ENCODE measurements around the gene XRCC5.

Gene XRCC5

GRCh38 chr2:216132585-216132984 is 23.4 kb downstream of the XRCC5 start:
- H3K4me1 ChIP-seq (ENCODE audit: control insufficient read depth, insufficient read depth, low read length): no peaks in the 10 kb centered on the region
- TF ChIP-seq ZNF114 (tag by site-specific recombination; IDR thresholded peaks at IDR 0.05) (no peak), ZNF707 (tag by site-specific recombination; IDR thresholded peaks at IDR 0.05) (no peak), ZNF624 (tag by site-specific recombination; IDR thresholded peaks at IDR 0.05) (no peak), ZNF521 (tag by site-specific recombination; IDR thresholded peaks at IDR 0.05) (no peak), SCRT1 (tag by site-specific recombination; IDR thresholded peaks at IDR 0.05; ENCODE audit: borderline replicate concordance) (no peak), BCL11B (tag by site-specific recombination; IDR thresholded peaks at IDR 0.05; ENCODE audit: low read depth) (no peak), ZNF600 (tag by site-specific recombination; IDR thresholded peaks at IDR 0.05) (no peak), ZNF366 (tag by site-specific recombination; conservative IDR thresholded peaks at IDR 0.05) (no peak), ZNF211 (tag by site-specific recombination; IDR thresholded peaks at IDR 0.05; ENCODE audit: low read depth) (no peak), ZNF157 (tag by site-specific recombination; IDR thresholded peaks at IDR 0.05) (no peak)
- H3K36me3 ChIP-seq (ENCODE audit: control insufficient read depth in 2 of 2, insufficient read depth in 1 of 2, low read length in 2 of 2): peaks cover 87 to 98% of the 10 kb centered on the region in 2 experiments
- no peak overlapping the region for H3K27ac ChIP-seq (ENCODE audit: extremely low read depth, low read depth, low read length)
- ChIA-PET CTCF (no interaction called here), POLR2A (no interaction called here)
- no peaks in the 10 kb centered on the region for H3K9me3 ChIP-seq (ENCODE audit: control insufficient read depth, insufficient read depth, low read depth, low read length)
- H3K4me3 ChIP-seq (ENCODE audit: low read depth, low read length): no peak overlapping the region

- POLR2A ChIA-PET: no interaction called here
- CTCF ChIA-PET: interaction anchor here (0.6 to 1.2 kb wide), 4 partner anchors 9 to 117 kb away, joined by 3 to 5 read pairs (median 3); no protein-coding TSS in a partner anchor
- no peak overlapping the region for H3K27ac ChIP-seq (ENCODE audit: extremely low read depth, low read depth, low read length)
- peaks cover 85 to 98% of the 10 kb centered on the region in 2 experiments for H3K36me3 ChIP-seq (ENCODE audit: control insufficient read depth in 2 of 2, insufficient read depth in 1 of 2, low read length in 2 of 2)
- H3K4me1 ChIP-seq (ENCODE audit: control insufficient read depth, insufficient read depth, low read length): no peaks in the 10 kb centered on the region
- H3K4me3 ChIP-seq (ENCODE audit: low read depth, low read length): no peak overlapping the region
- no peaks in the 10 kb centered on the region for H3K9me3 ChIP-seq (ENCODE audit: control insufficient read depth, insufficient read depth, low read depth, low read length)
- TF ChIP-seq ZNF670 (tag by site-specific recombination; IDR thresholded peaks at IDR 0.05; ENCODE audit: low read depth) (no peak), ZFP41 (tag by site-specific recombination; IDR thresholded peaks at IDR 0.05; ENCODE audit: borderline replicate concordance) (no peak), ZSCAN30 (tag by site-specific recombination; IDR thresholded peaks at IDR 0.05) (no peak), ZNF416 (tag by site-specific recombination; IDR thresholded peaks at IDR 0.05) (no peak)
- TF ChIP-seq, protein P1, sequence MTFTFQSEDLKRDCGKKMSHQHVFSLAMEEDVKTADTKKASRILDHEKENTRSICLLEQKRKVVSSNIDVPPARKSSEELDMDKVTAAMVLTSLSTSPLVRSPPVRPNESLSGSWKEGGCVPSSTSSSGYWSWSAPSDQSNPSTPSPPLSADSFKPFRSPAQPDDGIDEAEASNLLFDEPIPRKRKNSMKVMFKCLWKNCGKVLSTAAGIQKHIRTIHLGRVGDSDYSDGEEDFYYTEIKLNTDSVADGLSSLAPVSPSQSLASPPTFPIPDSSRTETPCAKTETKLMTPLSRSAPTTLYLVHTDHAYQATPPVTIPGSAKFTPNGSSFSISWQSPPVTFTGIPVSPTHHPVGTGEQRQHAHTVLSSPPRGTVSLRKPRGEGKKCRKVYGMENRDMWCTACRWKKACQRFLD (tag by site-specific recombination; IDR thresholded peaks at IDR 0.05): no peak
- TF ChIP-seq, protein P2, sequence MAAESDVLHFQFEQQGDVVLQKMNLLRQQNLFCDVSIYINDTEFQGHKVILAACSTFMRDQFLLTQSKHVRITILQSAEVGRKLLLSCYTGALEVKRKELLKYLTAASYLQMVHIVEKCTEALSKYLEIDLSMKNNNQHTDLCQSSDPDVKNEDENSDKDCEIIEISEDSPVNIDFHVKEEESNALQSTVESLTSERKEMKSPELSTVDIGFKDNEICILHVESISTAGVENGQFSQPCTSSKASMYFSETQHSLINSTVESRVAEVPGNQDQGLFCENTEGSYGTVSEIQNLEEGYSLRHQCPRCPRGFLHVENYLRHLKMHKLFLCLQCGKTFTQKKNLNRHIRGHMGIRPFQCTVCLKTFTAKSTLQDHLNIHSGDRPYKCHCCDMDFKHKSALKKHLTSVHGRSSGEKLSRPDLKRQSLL (tag by site-specific recombination; IDR thresholded peaks at IDR 0.05): no peak
These were observed 24.2 kb downstream of the XRCC5 start for GRCh38 chr2:216133397-216133796.

GRCh38 chr2:216134958-216135541 is 25.9 kb downstream of the XRCC5 start:
- Histone ChIP-seq H3K27ac (ENCODE audit: extremely low read depth, low read depth, low read length) (no peak overlapping the region), H3K9me3 (ENCODE audit: control insufficient read depth, insufficient read depth, low read depth, low read length) (no peaks in the 10 kb centered on the region), H3K4me3 (ENCODE audit: low read depth, low read length) (no peak overlapping the region), H3K4me1 (ENCODE audit: control insufficient read depth, insufficient read depth, low read length) (no peaks in the 10 kb centered on the region), H3K36me3 (ENCODE audit: control insufficient read depth in 2 of 2, insufficient read depth in 1 of 2, low read length in 2 of 2) (peaks cover 81 to 98% of the 10 kb centered on the region in 2 experiments)
- TF ChIP-seq ZNF335 (tag by site-specific recombination; conservative IDR thresholded peaks at IDR 0.05): no peak
- no peak for TF ChIP-seq ZNF302 (tag by site-specific recombination; IDR thresholded peaks at IDR 0.05; ENCODE audit: low read depth)
- no peak for TF ChIP-seq REPIN1 (tag by site-specific recombination; IDR thresholded peaks at IDR 0.05; ENCODE audit: low read depth)
- TF ChIP-seq ZSCAN16 (tag by site-specific recombination; IDR thresholded peaks at IDR 0.05): no peak
- TF ChIP-seq ZNF433 (tag by site-specific recombination; IDR thresholded peaks at IDR 0.05; ENCODE audit: low read depth): no peak
- no peak for TF ChIP-seq ZNF843 (tag by site-specific recombination; IDR thresholded peaks at IDR 0.05)
- TF ChIP-seq ZNF19 (tag by site-specific recombination; IDR thresholded peaks at IDR 0.05; ENCODE audit: low read depth): no peak
- TF ChIP-seq ZNF513 (tag by site-specific recombination; IDR thresholded peaks at IDR 0.05): no peak
- TF ChIP-seq ZNF701 (tag by site-specific recombination; IDR thresholded peaks at IDR 0.05): no peak
- TF ChIP-seq ZNF202 (tag by site-specific recombination; IDR thresholded peaks at IDR 0.05; ENCODE audit: borderline replicate concordance): no peak
- no peak for TF ChIP-seq ZNF48 (tag by site-specific recombination; IDR thresholded peaks at IDR 0.05)
- CTCF ChIA-PET: interaction anchor here (0.9 kb wide), 1 partner anchor 21 kb away, joined by 3 read pairs; no protein-coding TSS in a partner anchor
- POLR2A ChIA-PET: no interaction called here

All from HEK293 (cell line).